Duodenal mucosa (tissue), 2 donors: ENCODE data around the gene ROBO2.

Experiments
- H3K27ac ChIP-seq: one replicate; pipeline ENCODE4 v1.7.0; 2013; ENCODE audit warnings: low read depth, low read length
- H3K27me3 ChIP-seq, 2 donors: one replicate each; pipeline ENCODE4 v1.7.0; 2013; ENCODE audit warnings: low read length in 2 of 2, control low read depth in 1 of 2; ENCODE audit not compliant: insufficient read depth in 2 of 2, control insufficient read depth in 1 of 2
- H3K36me3 ChIP-seq, 2 donors: one replicate each; pipeline ENCODE4 v1.7.0; 2013; ENCODE audit warnings: low read length in 2 of 2, control low read depth in 1 of 2; ENCODE audit not compliant: insufficient read depth in 2 of 2, control insufficient read depth in 1 of 2
- H3K4me1 ChIP-seq, 2 donors: one replicate each; pipeline ENCODE4 v1.7.0; 2013; ENCODE audit warnings: low read length in 2 of 2, control low read depth in 1 of 2; ENCODE audit not compliant: insufficient read depth in 2 of 2, control insufficient read depth in 1 of 2
- H3K4me3 ChIP-seq, 2 donors: one replicate each; pipeline ENCODE4 v1.7.0; 2013; ENCODE audit warnings: low read length in 2 of 2, low read depth in 1 of 2
- H3K9ac ChIP-seq, 2 donors: one replicate each; pipeline ENCODE4 v1.7.0; 2013; ENCODE audit warnings: low read length in 2 of 2, low read depth in 1 of 2
- H3K9me3 ChIP-seq, 2 donors: one replicate each; pipeline ENCODE4 v1.7.0; 2013; ENCODE audit warnings: low read length in 2 of 2, control low read depth in 1 of 2; ENCODE audit not compliant: control insufficient read depth in 1 of 2

The ROBO2 gene

GRCh38 chr3:77449459-77450350 lies 409.8 kb downstream of the ROBO2 start:
- Histone ChIP-seq H3K9ac (no peak overlapping the region), H3K4me3 (no peak overlapping the region), H3K4me1 (no peaks in the 10 kb centered on the region), H3K27ac (no peak overlapping the region), H3K36me3 (no peaks in the 10 kb centered on the region), H3K27me3 (no peaks in the 10 kb centered on the region), H3K9me3 (no peaks in the 10 kb centered on the region)

GRCh38 chr3:77456431-77456830 lies 416.5 kb downstream of the ROBO2 start:
- Histone ChIP-seq H3K27ac (no peak overlapping the region), H3K9me3 (no peaks in the 10 kb centered on the region), H3K27me3 (no peaks in the 10 kb centered on the region), H3K4me3 (no peak overlapping the region), H3K4me1 (no peaks in the 10 kb centered on the region), H3K36me3 (no peaks in the 10 kb centered on the region), H3K9ac (no peak overlapping the region)

- Histone ChIP-seq H3K27ac (no peak overlapping the region), H3K27me3 (no peaks in the 10 kb centered on the region), H3K36me3 (no peaks in the 10 kb centered on the region), H3K4me3 (no peak overlapping the region), H3K4me1 (no peaks in the 10 kb centered on the region), H3K9ac (no peak overlapping the region), H3K9me3 (no peaks in the 10 kb centered on the region)
These were observed 417.0 kb downstream of the ROBO2 start for GRCh38 chr3:77456906-77457305.

- Histone ChIP-seq H3K9me3 (no peaks in the 10 kb centered on the region), H3K36me3 (no peaks in the 10 kb centered on the region), H3K27me3 (no peaks in the 10 kb centered on the region), H3K4me3 (no peak overlapping the region), H3K27ac (no peak overlapping the region), H3K9ac (no peak overlapping the region), H3K4me1 (no peaks in the 10 kb centered on the region)
These were observed 420.0 kb downstream of the ROBO2 start for GRCh38 chr3:77459926-77460325.

GRCh38 chr3:77460326-77460725 lies 420.4 kb downstream of the ROBO2 start:
- Histone ChIP-seq H3K9me3 (no peaks in the 10 kb centered on the region), H3K4me1 (no peaks in the 10 kb centered on the region), H3K27me3 (no peaks in the 10 kb centered on the region), H3K36me3 (no peaks in the 10 kb centered on the region), H3K9ac (no peak overlapping the region), H3K27ac (no peak overlapping the region), H3K4me3 (no peak overlapping the region)

- Histone ChIP-seq H3K27ac (no peak overlapping the region), H3K4me1 (no peaks in the 10 kb centered on the region), H3K27me3 (no peaks in the 10 kb centered on the region), H3K4me3 (no peak overlapping the region), H3K36me3 (no peaks in the 10 kb centered on the region), H3K9me3 (no peaks in the 10 kb centered on the region), H3K9ac (no peak overlapping the region)
These were observed 423.1 kb downstream of the ROBO2 start for GRCh38 chr3:77462951-77463350.

GRCh38 chr3:77464111-77464688 lies 424.3 kb downstream of the ROBO2 start:
- Histone ChIP-seq H3K27me3 (no peaks in the 10 kb centered on the region), H3K36me3 (no peaks in the 10 kb centered on the region), H3K4me3 (no peak overlapping the region), H3K4me1 (no peaks in the 10 kb centered on the region), H3K27ac (no peak overlapping the region), H3K9ac (no peak overlapping the region), H3K9me3 (no peaks in the 10 kb centered on the region)

GRCh38 chr3:77466562-77467115 lies 426.7 kb downstream of the ROBO2 start:
- Histone ChIP-seq H3K4me3 (no peak overlapping the region), H3K27me3 (no peaks in the 10 kb centered on the region), H3K9me3 (no peaks in the 10 kb centered on the region), H3K4me1 (no peaks in the 10 kb centered on the region), H3K36me3 (no peaks in the 10 kb centered on the region), H3K27ac (no peak overlapping the region), H3K9ac (no peak overlapping the region)

GRCh38 chr3:77467702-77468625 lies 428.1 kb downstream of the ROBO2 start:
- Histone ChIP-seq H3K27ac (no peak overlapping the region), H3K36me3 (no peaks in the 10 kb centered on the region), H3K27me3 (no peaks in the 10 kb centered on the region), H3K4me3 (no peak overlapping the region), H3K9me3 (peaks cover 0 to 4% of the 10 kb centered on the region in 2 donors), H3K4me1 (no peaks in the 10 kb centered on the region), H3K9ac (no peak overlapping the region)
